SK-N-MC (cell line): ENCODE measurements around the gene MNX1.

Source experiments
- EZH2 ChIP-seq: fragments of 200-600 bp; sonication (generic); IDR thresholded peaks from one replicate; pipeline ENCODE4 v1.6.1; 2017; ENCODE audit warnings: antibody characterized with exemption
- FOXP2 ChIP-seq: optimal IDR thresholded peaks from 2 replicates; pipeline ENCODE3; 2011; ENCODE audit warnings: mild to moderate bottlenecking, moderate library complexity; ENCODE audit not compliant: insufficient read depth; ENCODE audit errors: extremely low read length, control extremely low read depth
- POLR2AphosphoS5 ChIP-seq: IDR thresholded peaks from 2 replicates; pipeline ENCODE4 v1.6.1; 2012; ENCODE audit warnings: mild to moderate bottlenecking, low read depth, low read length, borderline replicate concordance

DNA sequence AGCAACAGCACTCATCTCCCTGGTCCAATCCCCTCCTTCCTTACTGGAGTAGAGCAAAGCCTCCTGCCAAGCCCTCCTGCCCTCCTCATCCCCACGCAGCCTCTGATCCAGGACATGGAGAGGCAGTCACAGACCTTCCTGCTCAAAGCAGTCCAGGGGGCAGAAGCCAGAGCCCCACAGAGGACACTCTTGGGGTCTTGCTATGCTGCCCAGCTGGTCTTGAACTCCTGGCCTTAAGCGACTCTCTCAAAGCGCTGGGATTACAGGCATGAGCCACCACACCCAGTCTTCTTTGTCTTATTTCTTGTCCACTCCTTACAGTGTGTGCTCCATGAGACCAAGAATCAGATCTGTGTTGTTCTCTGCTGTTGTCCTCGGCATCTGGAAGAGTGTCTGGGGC lies 26.6 kb upstream of the MNX1 start:
- TF ChIP-seq EZH2 (no peak), POLR2AphosphoS5 (no peak), FOXP2 (no peak)
